A204.1 (cell line): ENCODE data around the gene CTBP2.
"Not testable (repeated sequence)": the region's sequence is repeated elsewhere in the genome, so short reads cannot be mapped to it uniquely, and the experiment has no call there.

Source experiments
- FAIRE-seq: peaks from 2 replicates; lab custom pipeline; 2012; peaks lifted over from hg19 to GRCh38; lab: Jason Lieb, UNC

Gene CTBP2

DNA sequence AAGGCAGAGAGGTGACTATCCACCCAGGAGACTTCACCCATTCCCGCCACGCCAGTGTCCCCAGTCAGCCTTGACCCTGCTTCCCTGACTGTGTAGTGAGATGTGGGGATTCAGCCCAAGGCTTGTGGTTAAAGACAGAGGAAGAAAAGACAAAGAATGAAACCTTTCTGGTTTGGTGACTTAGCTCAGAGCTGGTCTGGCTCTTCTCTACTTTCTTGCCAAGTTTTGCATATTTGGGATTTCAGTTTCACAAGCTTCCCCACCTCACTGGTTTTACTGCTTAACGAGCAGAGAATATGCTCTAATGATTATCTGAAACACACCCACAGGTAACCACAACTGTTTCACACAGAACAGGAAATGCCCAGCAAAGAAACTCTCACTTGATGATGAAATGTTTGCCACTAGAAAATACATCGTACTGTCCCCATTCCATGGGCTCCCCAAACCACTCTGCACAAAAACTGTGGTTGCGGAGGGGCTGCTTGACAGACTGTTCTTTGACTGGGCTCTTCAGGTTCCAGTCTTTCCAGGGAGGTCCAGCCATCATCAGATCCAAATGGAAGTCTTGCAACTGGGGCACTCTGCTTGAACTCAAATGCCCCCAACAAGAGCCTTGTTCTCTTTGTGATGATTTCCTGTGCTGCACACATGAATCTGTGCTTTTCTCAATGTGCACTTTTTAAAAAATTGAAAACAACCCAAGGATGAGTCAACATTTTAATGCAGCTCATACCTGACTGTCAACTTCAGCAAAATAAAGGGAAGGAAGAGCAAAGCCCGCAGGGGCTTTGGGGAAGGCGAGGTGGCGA is 95.5 kb downstream of the CTBP2 start:
- no peak for FAIRE-seq

DNA sequence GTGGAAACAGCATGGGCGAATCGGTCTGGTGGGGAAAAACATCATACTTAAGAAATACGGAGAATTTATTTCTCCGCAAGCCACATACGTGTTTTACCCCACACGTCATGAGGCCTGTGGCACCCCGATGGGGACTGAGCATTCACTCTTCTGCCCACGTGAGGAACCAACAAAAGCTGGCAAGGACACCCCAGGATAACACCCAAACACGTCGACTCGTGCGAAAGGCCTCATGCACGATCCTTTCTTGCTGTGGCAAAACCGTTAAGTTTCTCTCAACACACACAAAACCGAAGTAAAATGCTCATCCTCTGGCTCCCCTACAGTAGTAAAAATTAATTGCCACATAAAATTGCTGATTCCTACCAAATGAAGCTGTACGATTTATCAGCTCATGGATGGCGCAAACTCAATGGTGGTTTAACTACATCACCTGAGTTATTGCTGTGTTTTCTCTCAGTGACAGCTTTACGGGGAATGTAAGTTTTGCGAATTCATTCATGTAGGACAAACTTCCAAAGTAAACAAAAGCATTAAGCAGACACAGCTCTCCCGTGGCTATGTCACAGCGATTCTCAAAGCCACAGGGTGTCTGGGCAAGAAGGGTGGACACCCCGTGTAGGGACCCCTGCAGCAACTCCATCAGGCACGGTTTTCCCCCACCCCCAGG is 97.0 kb downstream of the CTBP2 start:
- no peak for FAIRE-seq

DNA sequence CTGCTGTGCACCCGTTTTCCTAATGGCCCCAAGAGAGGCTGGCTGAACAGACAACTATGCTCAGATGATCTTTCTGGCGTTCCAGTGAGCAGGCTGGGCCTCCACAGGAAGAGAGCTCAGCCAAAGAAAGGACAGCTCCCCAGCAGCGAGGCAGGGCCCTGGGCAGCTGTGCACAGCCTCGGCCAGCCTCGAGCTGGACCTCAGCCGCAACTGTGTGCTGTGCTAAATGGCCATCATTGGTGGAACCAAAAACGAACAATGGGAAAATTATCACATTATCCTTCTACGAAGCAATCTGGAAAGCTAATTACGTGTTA is 97.5 kb downstream of the CTBP2 start:
- FAIRE-seq, result no peak

GRCh38 chr10:125062227-125062913 is 98.0 kb downstream of the CTBP2 start:
- FAIRE-seq, result no peak

DNA sequence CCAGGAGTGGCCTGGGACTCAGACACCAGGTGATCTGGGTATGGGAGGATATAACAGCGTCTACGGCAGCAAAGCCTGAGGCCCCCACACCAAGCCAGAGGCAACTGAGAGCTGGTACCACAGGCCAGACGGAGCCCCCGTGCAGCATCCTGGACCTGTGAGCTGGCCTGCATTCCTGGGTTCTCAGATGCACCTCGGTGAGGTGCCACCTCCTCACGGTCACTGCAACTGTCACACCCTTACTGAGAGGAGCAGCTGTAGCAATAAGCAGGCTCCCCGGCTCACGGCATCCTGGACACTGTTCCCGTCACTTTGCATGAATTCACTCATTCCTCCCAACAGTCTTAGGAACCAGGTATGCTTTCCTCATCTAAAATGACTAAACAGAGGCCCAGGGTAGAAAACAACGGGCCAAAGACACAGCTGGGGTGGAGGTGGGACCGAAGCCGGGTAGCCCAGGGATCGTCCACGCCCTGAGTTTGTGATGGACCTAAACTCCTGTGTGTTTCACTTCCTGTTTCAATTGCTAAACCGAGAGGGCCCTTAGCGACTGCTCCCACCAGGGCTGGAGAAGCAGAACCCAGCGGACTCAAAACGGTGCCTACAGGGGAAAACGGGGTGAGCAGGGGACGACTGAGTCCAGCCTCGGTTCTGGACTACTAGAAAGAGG is 98.7 kb downstream of the CTBP2 start:
- FAIRE-seq, result no peak

GRCh38 chr10:125060826-125061556 is 99.4 kb downstream of the CTBP2 start:
- FAIRE-seq, result no peak

DNA sequence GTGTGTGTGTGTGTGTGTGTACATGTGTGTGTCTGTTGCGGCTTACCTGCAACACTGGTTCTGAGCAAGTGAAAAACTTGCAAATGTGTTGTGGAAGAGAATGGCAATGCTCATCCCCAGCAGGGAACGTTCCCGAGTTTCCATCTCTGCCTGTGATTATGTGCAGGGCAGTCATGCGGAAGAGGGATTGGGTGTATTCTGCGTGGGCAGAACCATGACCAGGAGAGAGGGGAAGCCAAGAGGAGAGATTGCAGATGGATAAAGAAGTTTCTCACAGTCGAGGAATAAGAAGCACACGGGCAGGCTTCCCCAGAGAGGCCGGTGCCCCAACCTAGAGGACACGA is 99.9 kb downstream of the CTBP2 start:
- FAIRE-seq, result no peak

DNA sequence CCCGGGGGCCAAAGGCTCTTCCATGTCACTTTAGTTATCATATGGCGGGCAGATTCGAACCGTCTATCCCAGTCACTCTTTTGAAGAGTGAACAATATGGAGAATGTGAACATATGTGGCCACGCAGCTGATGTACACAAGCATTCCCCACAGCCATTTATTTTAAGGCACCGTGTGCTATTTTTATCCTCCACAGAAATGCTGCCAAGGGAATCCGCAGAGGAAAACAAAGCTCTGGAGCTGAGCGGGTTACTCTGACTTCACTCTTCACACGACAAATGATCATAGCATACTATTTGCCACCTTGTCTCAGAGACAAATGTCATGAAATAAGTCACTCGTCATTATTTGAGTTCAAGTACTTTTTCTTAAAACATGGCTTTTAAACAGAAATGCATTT is 100.3 kb downstream of the CTBP2 start:
- FAIRE-seq, result no peak

GRCh38 chr10:125059348-125059747 is 101.0 kb downstream of the CTBP2 start:
- FAIRE-seq, result not testable (repeated sequence)

- no peak for FAIRE-seq
These were observed 103.0 kb downstream of the CTBP2 start for GRCh38 chr10:125057158-125058001.

DNA sequence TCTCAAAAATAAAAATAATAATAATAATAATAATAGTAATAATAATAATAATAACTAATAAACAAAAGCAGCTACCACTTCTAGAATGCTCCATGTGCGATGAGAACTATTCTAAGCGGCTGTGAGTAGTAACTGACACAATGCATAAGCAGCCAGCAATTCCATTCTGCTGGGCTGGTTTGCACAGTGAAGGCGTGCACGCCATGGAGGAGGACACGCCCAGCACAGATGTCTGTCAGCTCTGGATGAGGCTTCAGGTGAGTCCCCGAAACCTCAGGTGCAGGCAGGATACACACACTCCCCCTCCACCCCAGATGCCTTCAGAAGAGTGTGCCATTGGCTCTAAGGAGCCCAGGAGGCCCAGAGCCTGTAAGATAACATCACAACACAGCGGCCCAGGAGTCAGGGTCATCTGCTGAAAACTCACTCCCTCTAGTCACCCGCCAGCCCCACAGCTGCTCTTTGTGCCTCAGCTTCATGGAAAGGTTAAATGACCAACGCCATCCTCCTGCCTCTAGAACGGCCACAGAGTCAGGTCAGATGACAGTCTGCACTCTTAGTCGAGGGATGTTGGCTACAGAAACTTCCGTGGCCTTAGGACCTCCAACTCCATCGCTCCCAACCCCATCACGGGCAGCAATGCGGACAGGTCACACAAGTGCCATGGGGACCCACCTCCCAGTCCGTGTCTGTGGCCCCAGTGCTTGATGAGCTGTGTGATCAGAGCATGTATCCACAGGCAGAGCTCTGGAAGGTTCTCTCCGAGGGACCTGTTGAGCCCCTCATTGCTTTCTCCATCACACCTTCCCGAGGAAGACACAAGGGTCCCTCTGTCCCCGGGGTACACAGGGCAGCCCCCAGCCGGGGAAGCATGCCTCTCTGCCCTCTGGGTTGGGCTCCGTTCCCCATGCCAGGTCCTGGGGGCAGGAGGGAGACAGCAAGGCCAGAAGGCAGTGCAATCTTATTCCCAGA is 103.9 kb downstream of the CTBP2 start:
- FAIRE-seq, result no peak

DNA sequence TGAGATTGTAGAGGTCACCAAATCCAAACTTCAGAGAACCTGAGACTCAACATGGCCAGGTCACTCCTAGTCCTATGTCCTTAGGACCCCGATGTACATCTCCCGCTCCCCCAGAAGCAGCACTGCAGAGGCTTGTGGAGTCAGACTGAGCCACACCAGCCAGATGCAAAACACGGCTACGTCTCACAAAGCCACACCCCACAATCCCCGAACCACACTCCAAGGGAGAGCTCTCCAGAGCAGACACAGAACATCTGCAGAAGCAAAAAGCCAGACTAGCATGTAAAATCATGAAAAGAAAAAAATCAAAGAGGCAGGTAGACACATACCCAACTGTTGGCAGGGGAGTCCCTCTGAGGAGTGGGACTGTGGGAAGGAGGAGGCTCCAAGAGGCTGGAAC is 104.9 kb downstream of the CTBP2 start:
- no peak for FAIRE-seq

GRCh38 chr10:125054669-125055268 is 105.6 kb downstream of the CTBP2 start:
- no peak for FAIRE-seq

DNA sequence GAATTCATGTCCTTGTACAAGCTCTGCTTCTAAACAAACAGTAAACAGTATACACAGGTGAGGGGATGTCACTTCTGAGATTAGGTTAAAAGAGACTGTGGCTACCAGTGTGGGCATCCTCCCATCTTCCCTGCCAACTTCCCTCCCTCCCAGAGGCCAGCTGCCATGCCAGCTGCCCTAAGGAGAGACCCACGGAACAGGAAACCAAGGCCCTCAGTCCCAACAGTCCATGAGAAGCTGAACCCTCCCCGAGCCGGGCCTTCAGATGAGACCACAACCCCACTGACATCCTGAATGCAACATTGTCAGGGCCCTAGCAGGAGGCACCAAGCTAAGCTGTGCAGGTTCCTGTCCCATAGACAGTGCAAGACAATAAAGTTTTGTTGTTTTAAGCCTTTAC is 106.1 kb downstream of the CTBP2 start:
- no peak for FAIRE-seq

DNA sequence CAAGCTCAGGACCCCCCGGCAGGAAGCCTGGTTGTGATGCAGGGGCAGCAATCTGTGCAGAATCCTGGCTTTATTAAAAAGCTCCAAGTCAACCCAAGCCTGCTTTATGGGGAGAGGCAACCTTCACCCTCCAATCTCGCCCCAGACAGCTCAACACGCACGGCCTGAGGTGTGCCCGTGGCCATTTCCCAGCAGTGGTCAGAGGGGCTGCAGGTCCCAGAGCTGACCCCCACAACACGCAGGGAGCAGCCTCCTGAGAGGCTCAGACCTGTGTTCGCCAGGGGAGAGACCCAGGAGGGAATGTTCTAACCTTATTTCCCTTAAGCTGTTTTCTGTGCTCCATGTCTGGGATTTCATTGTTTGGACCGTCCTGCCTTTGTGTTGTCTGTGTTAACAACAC is 108.2 kb downstream of the CTBP2 start:
- no peak for FAIRE-seq

DNA sequence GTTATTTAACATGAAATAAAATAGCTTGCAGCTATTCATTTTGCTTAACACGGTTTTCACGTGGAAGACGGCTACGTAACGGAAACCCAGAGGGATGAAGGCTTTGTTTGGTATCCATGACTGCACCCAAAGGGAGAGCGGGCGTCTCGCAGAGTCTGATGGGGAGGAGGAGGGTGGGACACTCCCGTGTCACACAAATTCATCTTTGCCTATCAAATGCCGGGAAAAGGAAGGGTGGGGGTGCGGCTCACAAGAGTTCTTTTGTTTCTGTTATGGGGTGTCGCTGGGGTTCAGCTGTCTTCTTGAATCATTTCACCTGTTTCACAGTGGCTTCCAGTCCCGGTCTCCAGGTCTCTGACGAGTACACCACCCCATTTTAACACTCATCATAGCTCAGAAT is 110.0 kb downstream of the CTBP2 start:
- FAIRE-seq, result no peak

- no peak for FAIRE-seq
These were observed 111.0 kb downstream of the CTBP2 start for GRCh38 chr10:125049216-125049881.

DNA sequence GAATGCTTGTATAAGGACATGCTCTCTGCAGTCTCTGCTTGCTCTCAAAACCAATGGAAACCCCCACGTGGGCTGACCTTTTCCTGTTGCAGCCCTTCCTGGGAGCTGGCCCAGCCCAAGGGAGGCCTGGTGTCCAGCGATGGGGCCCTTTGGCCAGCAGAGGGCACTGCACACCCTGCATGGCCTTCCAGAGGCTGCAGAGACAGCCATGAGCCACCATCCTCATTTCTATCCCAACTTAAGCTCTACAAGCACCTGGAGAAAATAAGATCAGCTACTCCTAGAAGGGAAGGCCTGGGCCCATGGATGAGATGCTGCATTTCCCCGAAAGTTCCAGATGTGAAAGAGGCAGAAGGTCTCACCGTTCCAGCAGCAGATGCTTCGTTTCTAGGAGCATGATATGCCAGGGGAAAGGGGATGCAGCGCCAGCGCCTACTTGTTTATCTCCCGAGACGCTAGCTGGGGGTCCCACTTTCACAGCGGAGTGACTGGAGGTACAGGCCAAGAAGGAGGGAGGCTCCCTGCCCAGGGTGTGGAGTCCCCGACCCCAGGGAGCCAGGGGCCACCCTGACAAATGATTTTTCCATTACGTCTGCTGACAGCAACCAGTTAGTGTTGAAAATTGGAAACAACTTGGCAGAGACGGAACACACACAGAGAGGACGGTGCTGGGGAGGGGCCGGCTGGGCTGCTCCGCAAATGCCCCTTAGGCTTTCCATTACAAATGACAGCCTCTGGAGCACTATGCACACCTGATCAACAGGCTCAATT is 112.1 kb downstream of the CTBP2 start:
- FAIRE-seq, result no peak
